B cell (primary cell): ENCODE data around the gene LARP4. TPM values are rescaled to one million over a fixed set of nuclear protein-coding genes. Genes with fewer than 3 reads are reported as not detected.

Source experiments
- ATAC-seq: fragments of 200-7000 bp; cut with Tn5 transposase; one replicate; pipeline ENCODE4 v1.10.0; 2021; ENCODE audit warnings: low read depth, mild to moderate bottlenecking, moderate number of reproducible peaks, moderate library complexity
- CTCF ChIA-PET: fragments of 350-600 bp; sonication (Branson Sonifier 250); formaldehyde crosslinking; loops from one replicate; lab custom pipeline; 2021; ENCODE audit warnings: antibody characterized with exemption, inconsistent platforms; lab: Charles Lee
- POLR2A ChIA-PET: fragments of 350-600 bp; sonication (Branson Sonifier 250); formaldehyde crosslinking; loops from one replicate; lab custom pipeline; 2021; ENCODE audit warnings: antibody characterized with exemption; lab: Charles Lee
- DNase-seq: peaks from one replicate; pipeline ENCODE4 v3.0.0; 2013
- H2AFZ ChIP-seq: 2 replicates; pipeline ENCODE4 v1.6.1; 2012; ENCODE audit warnings: mild to moderate bottlenecking, low read depth, low read length; ENCODE audit not compliant: insufficient read depth, poor library complexity, severe bottlenecking
- H3K27ac ChIP-seq, 2 donors: 1 replicate in 1 of 2; 2 replicates in 1 of 2; pipeline ENCODE4 v1.5.1; 2012 to 2013; ENCODE audit warnings: low read length in 2 of 2, mild to moderate bottlenecking in 2 of 2, moderate library complexity in 1 of 2
- H3K27me3 ChIP-seq, 4 experiments: fragments of 200-600 bp in 1 of 4; sonication (generic) in 1 of 4; replicated peaks in 1 of 4; 1 replicate in 2 of 4; 2 replicates in 2 of 4; pipeline versions ENCODE4 v1.6.1 to v1.7.0; 2013 to 2016; ENCODE audit warnings: low read length in 3 of 4, mild to moderate bottlenecking in 2 of 4, mixed read lengths in 1 of 4, moderate library complexity in 1 of 4; ENCODE audit not compliant: insufficient read depth in 4 of 4, control insufficient read depth in 3 of 4; ENCODE audit errors: control extremely low read depth in 1 of 4
- H3K36me3 ChIP-seq, 2 experiments: replicated peaks in 1 of 2; 1 replicate in 1 of 2; 2 replicates in 1 of 2; pipeline versions ENCODE4 v1.6.1 to v1.7.1; 2013; ENCODE audit warnings: low read length in 1 of 2; ENCODE audit not compliant: insufficient read depth in 2 of 2, control insufficient read depth in 1 of 2; ENCODE audit errors: control extremely low read depth in 1 of 2, extremely low read depth in 1 of 2
- H3K4me1 ChIP-seq, 2 donors: fragments of 200-600 bp in 1 of 2; sonication (generic) in 1 of 2; 1 replicate in 1 of 2; 2 replicates in 1 of 2; pipeline versions ENCODE4 v1.5.1 to v1.6.1; 2013 to 2017; ENCODE audit warnings: low read length in 2 of 2; ENCODE audit not compliant: control insufficient read depth in 2 of 2, insufficient read depth in 2 of 2
- H3K4me2 ChIP-seq: replicated peaks from 2 replicates; pipeline ENCODE3; 2012; ENCODE audit warnings: mild to moderate bottlenecking, low read depth, low read length; ENCODE audit not compliant: poor library complexity, severe bottlenecking
- H3K4me3 ChIP-seq, 5 experiments: fragments of 200-600 bp in 1 of 5; sonication (generic) in 1 of 5; 1 replicate in 3 of 5; 2 replicates in 2 of 5; pipeline versions ENCODE4 v1.5.1 to v1.7.0; 2011 to 2016; ENCODE audit warnings: low read length in 4 of 5, mild to moderate bottlenecking in 4 of 5, low read depth in 2 of 5, control low read depth in 1 of 5, moderate library complexity in 1 of 5; ENCODE audit not compliant: insufficient read depth in 1 of 5; ENCODE audit errors: control extremely low read depth in 1 of 5, extremely low read depth in 1 of 5
- H3K79me2 ChIP-seq: fragments of 200-600 bp; sonication (generic); one replicate; pipeline ENCODE4 v1.6.0; 2016; ENCODE audit warnings: low read length; ENCODE audit not compliant: control insufficient read depth, insufficient read depth
- H3K9ac ChIP-seq: fragments of 200-600 bp; sonication (generic); 2 replicates; pipeline ENCODE4 v1.6.1; 2017; ENCODE audit warnings: mild to moderate bottlenecking, low read length, moderate library complexity
- H3K9me3 ChIP-seq, 3 donors: one replicate each; pipeline versions ENCODE4 v1.6.1 to v1.7.1; 2013; ENCODE audit warnings: low read length in 2 of 3; ENCODE audit not compliant: control insufficient read depth in 2 of 3, insufficient read depth in 1 of 3; ENCODE audit errors: control extremely low read depth in 1 of 3
- H4K20me1 ChIP-seq: 2 replicates; pipeline ENCODE4 v1.6.0; 2012; ENCODE audit warnings: mild to moderate bottlenecking, low read length; ENCODE audit not compliant: insufficient read depth, control insufficient read depth, poor library complexity, severe bottlenecking
- H3K27ac Mint-ChIP-seq: one replicate; pipeline ENCODE4 v1.8.0; 2021; ENCODE audit warnings: mixed read lengths
- H3K27me3 Mint-ChIP-seq: one replicate; pipeline ENCODE4 v1.8.0; 2021; ENCODE audit warnings: mixed read lengths
- H3K4me1 Mint-ChIP-seq: one replicate; pipeline ENCODE4 v1.8.0; 2021; ENCODE audit warnings: mixed read lengths
- H3K4me3 Mint-ChIP-seq: one replicate; pipeline ENCODE4 v1.8.0; 2021; ENCODE audit warnings: mixed read lengths
- H3K9me3 Mint-ChIP-seq: one replicate; pipeline ENCODE4 v1.8.0; 2022; ENCODE audit warnings: mixed read lengths; ENCODE audit not compliant: insufficient read depth
- EZH2 ChIP-seq: IDR thresholded peaks from 2 replicates; pipeline ENCODE4 v1.6.1; 2012; ENCODE audit warnings: borderline replicate concordance, low read depth, mild to moderate bottlenecking, moderate library complexity, low read length; ENCODE audit not compliant: insufficient read depth, poor library complexity, severe bottlenecking
- WGBS: methylation state at CpG from one replicate; pipeline ENCODE4 v1.1.5; 2013; ENCODE audit warnings: missing lambda C conversion rate; ENCODE audit not compliant: insufficient coverage; 5-methylcytosine and 5-hydroxymethylcytosine counted together
- intact Hi-C: fragments of 100-400 bp; cut with micrococcal nuclease; formaldehyde crosslinking; loops from one replicate; pipeline ENCODE4 v1.10.0; 2022
- polyA plus RNA-seq: library from polyadenylated mRNA; depleted of rRNA; stranded (reverse); fragments of >200 nt; gene quantifications from 2 replicates; pipeline ENCODE4 v1.2.3, GENCODE V29; 2012
- total RNA-seq, 2 donors: library from RNA; stranded (reverse); fragments of 120-200 nt in 1 of 2; gene quantifications; 1 replicate in 1 of 2; 2 replicates in 1 of 2; pipeline versions ENCODE4 v1.2.3 to v1.2.4, GENCODE V29; 2013 to 2022
- TF ChIP-seq, protein P1 (sequence below): fragments of 200-600 bp; IDR thresholded peaks from one replicate; pipeline ENCODE4 v1.8.0; 2022; ENCODE audit warnings: antibody characterized with exemption, mild to moderate bottlenecking

LARP4 gene
- total and polyA plus RNA-seq, 2 donors (not counting 1 experiment from before 2014, with no cell fraction given), result 5.5 to 48.4 TPM

GRCh38 chr12:50440288-50440687, 39.6 kb downstream of the LARP4 start:
- POLR2A ChIA-PET, result no interaction called here
- H3K27ac Mint-ChIP-seq, result no peak overlapping the region
- intact Hi-C loops, result no loop called here

GRCh38 chr12:50441763-50442162, 41.1 kb downstream of the LARP4 start:
- peaks cover 19 to 46% of the 10 kb centered on the region in 2 experiments for H3K36me3 ChIP-seq
- ATAC-seq, result no peak
- no peaks in the 10 kb centered on the region for H4K20me1 ChIP-seq
- CTCF ChIA-PET, result no interaction called here
- no peak overlapping the region for H3K9ac ChIP-seq
- no peaks in the 10 kb centered on the region for H3K4me1 ChIP-seq
- no peak overlapping the region for H3K4me2 ChIP-seq
- DNase-seq, result no peak
- no peak overlapping the region for H2AFZ ChIP-seq
- no peak overlapping the region for H3K4me3 ChIP-seq
- POLR2A ChIA-PET, result no interaction called here
- TF ChIP-seq, protein P1, sequence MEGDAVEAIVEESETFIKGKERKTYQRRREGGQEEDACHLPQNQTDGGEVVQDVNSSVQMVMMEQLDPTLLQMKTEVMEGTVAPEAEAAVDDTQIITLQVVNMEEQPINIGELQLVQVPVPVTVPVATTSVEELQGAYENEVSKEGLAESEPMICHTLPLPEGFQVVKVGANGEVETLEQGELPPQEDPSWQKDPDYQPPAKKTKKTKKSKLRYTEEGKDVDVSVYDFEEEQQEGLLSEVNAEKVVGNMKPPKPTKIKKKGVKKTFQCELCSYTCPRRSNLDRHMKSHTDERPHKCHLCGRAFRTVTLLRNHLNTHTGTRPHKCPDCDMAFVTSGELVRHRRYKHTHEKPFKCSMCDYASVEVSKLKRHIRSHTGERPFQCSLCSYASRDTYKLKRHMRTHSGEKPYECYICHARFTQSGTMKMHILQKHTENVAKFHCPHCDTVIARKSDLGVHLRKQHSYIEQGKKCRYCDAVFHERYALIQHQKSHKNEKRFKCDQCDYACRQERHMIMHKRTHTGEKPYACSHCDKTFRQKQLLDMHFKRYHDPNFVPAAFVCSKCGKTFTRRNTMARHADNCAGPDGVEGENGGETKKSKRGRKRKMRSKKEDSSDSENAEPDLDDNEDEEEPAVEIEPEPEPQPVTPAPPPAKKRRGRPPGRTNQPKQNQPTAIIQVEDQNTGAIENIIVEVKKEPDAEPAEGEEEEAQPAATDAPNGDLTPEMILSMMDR, result no peak
- TF ChIP-seq EZH2, result no peak
- Mint-ChIP-seq H3K4me1 (no peaks in the 10 kb centered on the region), H3K27ac (no peak overlapping the region), H3K4me3 (no peak overlapping the region), H3K9me3 (no peaks in the 10 kb centered on the region), H3K27me3 (no peaks in the 10 kb centered on the region)
- no peaks in the 10 kb centered on the region for H3K79me2 ChIP-seq
- intact Hi-C loops, result no loop called here
- no peaks in the 10 kb centered on the region for H3K9me3 ChIP-seq
- whole genome bisulfite sequencing, result 93% methylated on average over 5 of the region's 7 CpGs
- no peak overlapping the region for H3K27ac ChIP-seq
- no peaks in the 10 kb centered on the region for H3K27me3 ChIP-seq

More at GRCh38 chr12:50440288-50440687, 39.6 kb downstream of the LARP4 start:
- H3K27me3 Mint-ChIP-seq, result no peaks in the 10 kb centered on the region
- TF ChIP-seq EZH2, result no peak
- TF ChIP-seq, protein P1, result no peak
- Histone ChIP-seq H4K20me1 (no peaks in the 10 kb centered on the region), H3K9ac (no peak overlapping the region), H3K4me2 (no peak overlapping the region), H3K4me3 (no peak overlapping the region), H3K27ac (no peak overlapping the region), H2AFZ (no peak overlapping the region), H3K4me1 (no peaks in the 10 kb centered on the region), H3K9me3 (no peaks in the 10 kb centered on the region), H3K36me3 (peaks cover 22 to 58% of the 10 kb centered on the region in 2 experiments), H3K79me2 (no peaks in the 10 kb centered on the region), H3K27me3 (no peaks in the 10 kb centered on the region)
- no peaks in the 10 kb centered on the region for H3K4me1 Mint-ChIP-seq
- H3K9me3 Mint-ChIP-seq, result no peaks in the 10 kb centered on the region
- no peak for DNase-seq
- no peak for ATAC-seq
- H3K4me3 Mint-ChIP-seq, result no peak overlapping the region
- CTCF ChIA-PET, result no interaction called here
